GM18526 (cell line): ENCODE measurements around the gene TRIM40.

Experiments
- POLR2A ChIP-seq: IDR thresholded peaks from 3 replicates; pipeline ENCODE4 v1.6.1; 2011; ENCODE audit not compliant: insufficient read length; ENCODE audit errors: extremely low read depth

The TRIM40 gene

DNA sequence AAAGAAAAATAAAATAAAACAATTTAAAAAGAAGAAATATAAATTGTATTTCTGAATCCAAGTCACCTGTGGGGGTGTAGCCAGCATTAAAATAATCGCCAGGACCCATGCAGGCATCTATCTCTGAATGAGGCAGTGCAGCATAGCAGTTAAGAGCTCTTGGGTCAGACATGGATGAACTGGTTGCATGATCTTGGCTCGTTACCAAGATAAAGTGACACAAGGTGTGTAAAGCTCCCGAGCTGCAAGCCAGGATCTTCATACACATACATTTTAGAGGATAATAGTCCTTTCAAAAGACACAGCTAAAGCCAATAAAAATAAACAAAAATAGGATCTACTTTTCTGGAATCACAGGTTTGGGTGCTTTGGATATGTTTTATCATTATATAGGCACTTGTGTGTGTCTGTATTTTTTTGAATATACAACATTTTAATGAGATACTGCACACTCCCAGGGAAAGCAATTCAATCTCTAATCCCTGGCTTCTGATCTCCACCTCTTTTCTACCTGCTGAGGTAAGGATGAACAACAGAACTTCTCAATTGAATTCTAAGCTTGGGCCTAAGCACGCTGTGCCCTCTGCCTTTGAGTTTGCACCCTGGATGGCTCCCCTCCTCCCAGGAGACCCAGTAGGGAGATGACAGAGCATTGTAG, 16.2 kb downstream of the TRIM40 start:
- no peak for TF ChIP-seq POLR2A

GRCh38 chr6:30152910-30153610, 17.1 kb downstream of the TRIM40 start:
- TF ChIP-seq POLR2A, result no peak

- TF ChIP-seq POLR2A, result no peak
These were observed 18.1 kb downstream of the TRIM40 start for GRCh38 chr6:30154061-30154460.

GRCh38 chr6:30154709-30155519, 19.0 kb downstream of the TRIM40 start:
- TF ChIP-seq POLR2A, result no peak

DNA sequence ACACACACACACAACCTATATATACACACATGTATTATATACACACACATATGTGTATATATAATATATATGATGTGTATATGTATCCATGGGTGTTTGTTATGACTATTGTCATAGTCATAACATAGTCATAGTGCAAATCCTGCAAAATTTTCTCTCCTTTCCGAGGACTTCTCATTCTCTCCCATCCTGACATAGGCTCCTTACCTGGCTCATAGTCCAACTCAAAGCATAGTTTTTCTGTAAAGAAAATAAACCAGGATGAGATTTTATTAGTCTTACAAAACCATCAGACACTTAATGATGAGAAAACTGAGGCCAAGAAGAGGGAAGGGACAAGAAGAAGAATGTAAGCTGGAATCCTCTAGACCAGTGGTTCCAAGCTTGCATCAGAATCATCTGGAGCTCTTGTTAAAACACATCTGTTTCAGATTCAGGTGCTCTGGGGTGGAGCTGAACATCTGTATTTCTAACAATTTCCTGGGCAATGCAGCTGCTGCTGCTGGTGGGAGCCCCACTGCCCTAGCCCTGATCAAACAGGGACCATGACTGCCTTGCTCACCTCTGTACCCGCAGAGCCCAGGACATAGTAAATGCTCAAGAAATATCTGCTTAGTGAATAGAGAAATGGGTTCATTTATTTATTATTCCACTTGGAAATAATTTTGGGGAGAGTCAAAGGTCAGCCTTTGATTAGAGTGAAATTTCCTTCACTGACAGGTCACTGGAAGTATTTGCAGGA, 19.8 kb downstream of the TRIM40 start:
- no peak for TF ChIP-seq POLR2A

DNA sequence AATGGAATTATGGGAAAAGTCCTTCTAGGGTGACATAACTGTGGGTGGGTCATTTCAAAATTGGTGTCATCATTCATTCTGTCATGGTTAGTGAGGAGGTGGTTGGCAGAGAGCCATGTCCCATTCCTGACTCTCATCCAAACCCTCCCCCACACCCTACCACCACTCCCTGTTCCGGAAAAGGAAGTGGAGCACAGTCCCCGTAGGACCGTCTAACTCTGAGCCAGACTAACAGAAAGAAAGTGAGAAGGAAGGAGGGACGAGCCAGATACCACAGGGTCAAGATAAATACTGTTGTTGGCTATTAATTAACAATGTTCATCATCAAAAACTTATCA, 20.3 kb downstream of the TRIM40 start:
- no peak for TF ChIP-seq POLR2A

GRCh38 chr6:30156774-30157173, 20.8 kb downstream of the TRIM40 start:
- no peak for TF ChIP-seq POLR2A

- TF ChIP-seq POLR2A, result no peak
These were observed 21.6 kb downstream of the TRIM40 start for GRCh38 chr6:30157581-30157980.

DNA sequence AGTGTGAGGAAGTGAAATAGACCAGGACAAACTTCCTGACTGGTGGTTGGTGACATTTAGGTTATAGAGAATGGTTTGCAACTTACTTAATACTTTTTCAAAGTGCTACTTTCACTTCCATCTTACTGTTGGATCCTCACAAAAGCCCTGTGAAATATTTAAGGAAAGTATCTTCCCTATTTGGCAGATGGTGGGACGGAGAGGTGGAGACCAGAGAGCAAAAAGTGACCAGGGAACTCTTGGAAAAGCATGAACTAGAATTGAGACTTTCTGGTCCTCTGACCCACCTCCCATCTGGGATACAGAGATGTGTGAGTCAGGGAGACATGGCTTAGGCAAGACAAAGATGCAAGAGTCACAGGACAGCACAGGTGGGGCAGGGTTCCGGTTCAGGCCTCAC, 22.1 kb downstream of the TRIM40 start:
- no peak for TF ChIP-seq POLR2A

DNA sequence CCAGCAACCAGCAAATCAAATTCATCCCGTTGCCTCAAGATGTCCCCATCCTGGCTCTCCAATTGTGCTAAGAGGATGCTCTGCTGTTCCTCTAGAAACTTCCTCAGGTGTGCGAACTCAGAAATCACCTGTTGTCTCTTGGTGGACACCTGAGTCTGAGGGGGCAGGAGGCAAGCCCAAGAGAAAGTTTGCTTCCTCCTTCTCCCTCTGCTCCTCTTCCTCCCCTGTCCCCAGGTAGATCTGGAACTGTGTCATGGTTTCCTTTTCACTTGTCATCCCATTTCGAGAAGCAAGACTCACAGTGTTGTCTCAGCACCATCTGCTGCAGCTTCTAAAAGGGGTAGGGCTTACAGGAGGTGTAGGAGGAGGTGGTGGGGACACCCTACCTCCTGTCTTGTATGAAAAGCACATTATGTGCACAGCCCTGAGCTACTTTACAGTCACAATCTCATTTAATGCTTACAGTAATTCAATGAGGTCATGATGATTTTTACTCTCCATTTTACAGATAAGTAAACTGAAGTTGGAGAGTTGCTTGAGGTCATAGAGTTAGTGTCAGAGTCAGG, 22.6 kb downstream of the TRIM40 start:
- TF ChIP-seq POLR2A, result no peak

GRCh38 chr6:30160008-30160784, 24.3 kb downstream of the TRIM40 start:
- TF ChIP-seq POLR2A, result no peak

GRCh38 chr6:30160785-30161531, 25.0 kb downstream of the TRIM40 start, which contains the start of gene TRIM10:
TRIM10 (minus strand) TSS chr6:30161211; CDS start chr6:30160858, 353 bp downstream.
- no peak for TF ChIP-seq POLR2A

DNA sequence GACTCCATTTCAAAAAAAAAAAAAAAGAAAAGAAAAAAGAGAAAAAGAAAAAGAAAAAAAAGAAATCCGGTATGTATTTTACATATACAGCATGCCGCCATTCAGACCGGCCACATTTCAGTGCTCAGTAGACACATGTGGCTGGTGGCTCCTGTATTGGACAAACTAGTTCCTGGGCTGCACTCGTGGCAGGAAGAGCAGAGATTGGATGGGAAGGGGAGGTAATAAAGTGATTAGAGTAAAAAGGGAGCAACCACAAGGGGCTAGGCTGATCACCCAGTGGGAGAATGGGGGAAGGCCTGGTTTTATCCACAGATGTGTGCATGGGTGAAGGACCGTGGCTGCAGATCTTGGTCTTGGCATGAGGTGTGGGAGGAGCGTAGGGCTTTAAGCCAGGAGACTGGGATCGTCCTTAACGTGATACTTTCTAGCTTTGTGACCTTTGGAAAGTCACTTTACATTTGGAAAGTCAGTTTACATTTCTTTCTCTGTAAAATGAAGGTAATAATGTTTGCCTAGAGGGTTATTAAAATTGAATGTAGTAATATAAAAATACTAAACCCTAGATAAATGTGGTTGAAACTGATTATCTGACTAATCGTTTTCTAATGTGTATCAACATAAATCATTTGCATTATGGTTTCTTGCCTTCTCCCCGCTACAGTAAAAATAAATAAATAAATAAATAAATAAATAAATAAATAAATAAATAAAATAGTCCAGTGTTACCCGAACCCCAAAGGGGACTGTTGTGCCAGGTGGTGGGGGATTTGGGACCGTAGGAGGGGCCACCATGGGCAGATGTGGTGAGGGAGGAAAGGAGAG, 26.5 kb downstream of the TRIM40 start:
- no peak for TF ChIP-seq POLR2A
